Right lobe of liver (tissue), 4 donors: ENCODE measurements around the gene EPS8.

Source experiments
- POLR2A ChIP-seq: fragments of 450-650 bp; IDR thresholded peaks from one replicate; pipeline ENCODE4 v1.6.1; 2017; ENCODE audit warnings: antibody characterized with exemption, mild to moderate bottlenecking
- TF ChIP-seq, protein P1 (sequence below), 4 donors: fragments of 200-600 bp in 3 of 4; fragments of 450-650 bp in 1 of 4; IDR thresholded peaks; one replicate each; pipeline versions ENCODE4 v1.5.1 to v1.8.0; 2016 to 2022; ENCODE audit warnings: antibody characterized with exemption in 4 of 4, mild to moderate bottlenecking in 2 of 4
- donor health status: DM: no; HTN: no; CAD: no.
- donor health status: DM: no; HTN: no; CAD: no.
- donor health status: DM: no; HTN: yes; CAD: no.

DNA sequence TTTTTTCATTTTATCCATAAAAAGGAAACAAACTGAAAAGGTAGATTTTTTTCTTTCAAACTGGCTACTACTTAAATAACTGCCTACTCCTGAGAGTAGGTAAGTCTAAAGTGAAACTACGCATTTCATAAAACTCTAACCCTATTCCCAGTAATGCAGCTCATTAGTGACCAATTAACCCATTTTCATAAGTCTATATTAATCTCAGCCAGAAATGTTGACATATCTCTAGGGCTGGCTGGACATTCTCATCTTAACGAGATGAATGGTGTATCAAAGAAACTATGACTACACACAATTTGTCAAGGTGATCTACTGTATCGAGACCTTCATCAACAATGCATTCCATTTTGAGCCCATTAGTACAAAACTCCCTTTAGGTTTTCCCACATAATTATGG lies 57.2 kb downstream of the EPS8 start:
- TF ChIP-seq, protein P1, sequence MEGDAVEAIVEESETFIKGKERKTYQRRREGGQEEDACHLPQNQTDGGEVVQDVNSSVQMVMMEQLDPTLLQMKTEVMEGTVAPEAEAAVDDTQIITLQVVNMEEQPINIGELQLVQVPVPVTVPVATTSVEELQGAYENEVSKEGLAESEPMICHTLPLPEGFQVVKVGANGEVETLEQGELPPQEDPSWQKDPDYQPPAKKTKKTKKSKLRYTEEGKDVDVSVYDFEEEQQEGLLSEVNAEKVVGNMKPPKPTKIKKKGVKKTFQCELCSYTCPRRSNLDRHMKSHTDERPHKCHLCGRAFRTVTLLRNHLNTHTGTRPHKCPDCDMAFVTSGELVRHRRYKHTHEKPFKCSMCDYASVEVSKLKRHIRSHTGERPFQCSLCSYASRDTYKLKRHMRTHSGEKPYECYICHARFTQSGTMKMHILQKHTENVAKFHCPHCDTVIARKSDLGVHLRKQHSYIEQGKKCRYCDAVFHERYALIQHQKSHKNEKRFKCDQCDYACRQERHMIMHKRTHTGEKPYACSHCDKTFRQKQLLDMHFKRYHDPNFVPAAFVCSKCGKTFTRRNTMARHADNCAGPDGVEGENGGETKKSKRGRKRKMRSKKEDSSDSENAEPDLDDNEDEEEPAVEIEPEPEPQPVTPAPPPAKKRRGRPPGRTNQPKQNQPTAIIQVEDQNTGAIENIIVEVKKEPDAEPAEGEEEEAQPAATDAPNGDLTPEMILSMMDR (IDR thresholded peaks at IDR 0.05) = no peak
- TF ChIP-seq POLR2A = no peak
